ENCODE data around the gene MBNL1. TPM values are rescaled to one million over a fixed set of nuclear protein-coding genes. Genes with fewer than 3 reads are reported as not detected.

The MBNL1 gene
- total RNA-seq, 1 experiment from 2014 or later = 140 TPM

GRCh38 chr3:152317184-152317583 is 48.5 kb downstream of the MBNL1 start:
- CTCF ChIA-PET = no interaction called here
- DNase-seq (ENCODE audit: low read depth, low spot score) (no peak), ATAC-seq (no peak)
- no TSS peak for BruUV-seq (replicated peaks)
- H3K27me3 ChIP-seq (ENCODE audit: control insufficient read depth, insufficient read depth, low read length) = no peaks in the 10 kb centered on the region
- H3K4me3 ChIP-seq (ENCODE audit: low read depth in 2 of 2, low read length in 2 of 2) = no peak overlapping the region
- in situ Hi-C loops (cut with HindIII; ENCODE audit: low pct_unique_long_range_greater_than_20kb, low sequenced_read_pairs) = no loop called here
- no peak for TF ChIP-seq SIN3A (IDR thresholded peaks at IDR 0.05; ENCODE audit: borderline replicate concordance, insufficient read depth, low read depth, low read length)
- TF ChIP-seq TCF7L2 (IDR thresholded peaks at IDR 0.05; ENCODE audit: low read depth, low read length) = no peak
- TF ChIP-seq POLR2AphosphoS5 (IDR thresholded peaks at IDR 0.05; ENCODE audit: low read depth, low read length) = no peak
- TF ChIP-seq CTCF (IDR thresholded peaks at IDR 0.05) = no peak
- no peak for TF ChIP-seq REST (IDR thresholded peaks at IDR 0.05; ENCODE audit: insufficient read depth in 1 of 2, low read depth in 2 of 2, low read length in 1 of 2)
- no peaks in the 10 kb centered on the region for H3K36me3 ChIP-seq (ENCODE audit: control insufficient read depth, insufficient read depth, low read length)
- POLR2A ChIA-PET = no interaction called here
- H3K27ac ChIP-seq (ENCODE audit: low read length) = no peak overlapping the region
- H3K9me3 ChIP-seq (ENCODE audit: control insufficient read depth, insufficient read depth, low read depth, low read length) = no peaks in the 10 kb centered on the region
- intact Hi-C loops (cut with micrococcal nuclease; ENCODE audit: unreplicated experiment) = no loop called here
- peaks cover 47% of the 10 kb centered on the region for H3K4me1 ChIP-seq (ENCODE audit: control insufficient read depth, insufficient read depth, low read length)

- ATAC-seq = peak; percentile 71
- Histone ChIP-seq H3K36me3 (ENCODE audit: control insufficient read depth, insufficient read depth, low read length) (no peaks in the 10 kb centered on the region), H3K27me3 (ENCODE audit: control insufficient read depth, insufficient read depth, low read length) (no peaks in the 10 kb centered on the region), H3K9me3 (ENCODE audit: control insufficient read depth, insufficient read depth, low read depth, low read length) (no peaks in the 10 kb centered on the region), H3K4me1 (ENCODE audit: control insufficient read depth, insufficient read depth, low read length) (peaks cover 55% of the 10 kb centered on the region), H3K4me3 (ENCODE audit: low read depth in 2 of 2, low read length in 2 of 2) (no peak overlapping the region), H3K27ac (ENCODE audit: low read length) (no peak overlapping the region)
- TF ChIP-seq POLR2AphosphoS5 (IDR thresholded peaks at IDR 0.05; ENCODE audit: low read depth, low read length) (no peak), CTCF (IDR thresholded peaks at IDR 0.05) (no peak), SIN3A (IDR thresholded peaks at IDR 0.05; ENCODE audit: borderline replicate concordance, insufficient read depth, low read depth, low read length) (no peak), TCF7L2 (IDR thresholded peaks at IDR 0.05; ENCODE audit: low read depth, low read length) (no peak), REST (IDR thresholded peaks at IDR 0.05; ENCODE audit: insufficient read depth in 1 of 2, low read depth in 2 of 2, low read length in 1 of 2) (no peak)
- in situ Hi-C loops (cut with HindIII; ENCODE audit: low pct_unique_long_range_greater_than_20kb, low sequenced_read_pairs) (no loop called here), intact Hi-C loops (cut with micrococcal nuclease; ENCODE audit: unreplicated experiment) (no loop called here)
- ChIA-PET POLR2A (interaction anchor here (1.1 kb wide), 1 partner anchor 8 kb away, joined by 3 read pairs; no protein-coding TSS in a partner anchor), CTCF (no interaction called here)
- BruUV-seq (replicated peaks) = no TSS peak
- no peak for DNase-seq (ENCODE audit: low read depth, low spot score)
Measured at GRCh38 chr3:152317956-152318355, 49.2 kb downstream of the MBNL1 start.

Measured in Panc1 (cell line).